SK-MEL-5 (cell line): ENCODE data around the gene BIRC7. TPM values are rescaled to one million over a fixed set of nuclear protein-coding genes. Genes with fewer than 3 reads are reported as not detected.

Experiments used
- DNase-seq: peaks from one replicate; pipeline ENCODE4 v3.0.0-alpha.2; 2016; ENCODE audit warnings: low read depth, low spot score
- in situ Hi-C: cut with HindIII; loops from 2 replicates; pipeline ENCODE4 v1.10.0; 2016; ENCODE audit warnings: low sequenced_read_pairs, high pct_unique_total_duplicates, low pct_unique_long_range_greater_than_20kb
- total RNA-seq: library from RNA; depleted of rRNA; stranded (reverse); fragments of >200 nt; shearing (Covaris generic); gene quantifications from 2 replicates; pipeline ENCODE4 v1.2.3, GENCODE V29; 2014

Gene BIRC7
- total RNA-seq, 1 experiment from 2014 or later: 12.3 TPM

DNA sequence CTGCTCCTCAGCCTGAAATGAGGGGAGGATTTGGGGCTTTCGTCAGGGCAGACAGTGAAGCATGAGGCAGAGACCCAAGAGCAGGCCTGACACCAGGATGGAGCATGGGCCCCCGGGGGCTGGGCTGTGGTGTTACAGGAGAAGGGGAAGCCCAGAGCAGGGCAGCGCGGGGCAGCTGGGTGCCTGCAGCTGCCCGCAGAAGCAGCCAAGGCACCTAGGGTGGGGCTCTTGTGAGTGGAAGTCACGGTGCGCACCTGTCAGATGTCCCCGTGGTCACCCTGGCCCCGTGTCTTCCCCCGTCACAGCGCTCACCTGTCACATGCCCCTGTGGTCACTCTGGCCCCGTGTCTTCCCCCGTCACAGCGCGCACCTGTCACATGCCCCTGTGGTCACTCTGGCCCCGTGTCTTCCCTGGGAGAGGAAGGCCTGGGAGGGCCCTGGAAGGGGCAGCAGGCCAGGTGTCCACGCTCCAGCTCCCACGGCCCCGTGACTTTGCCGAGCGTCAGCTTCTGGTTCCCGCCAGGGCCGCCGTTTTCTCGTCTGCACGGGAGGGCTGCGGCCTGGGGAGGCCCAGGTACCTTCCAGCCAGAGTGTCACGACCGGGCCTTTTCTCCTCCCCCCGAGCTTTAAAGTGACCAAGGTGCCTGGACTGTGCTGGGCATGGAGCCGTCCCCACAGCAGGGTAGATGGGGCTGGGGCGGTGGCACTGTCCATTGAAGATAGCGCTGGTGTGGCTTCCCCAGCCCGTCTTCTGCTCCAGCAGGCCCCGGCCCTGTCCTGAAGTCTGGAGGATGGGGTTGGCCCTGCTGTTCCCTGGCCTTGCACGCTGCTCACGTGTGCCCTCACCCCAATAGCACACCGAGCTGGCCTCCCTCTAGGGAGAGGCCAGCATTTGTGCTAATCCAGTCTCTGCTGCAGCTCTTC, 46.3 kb downstream of the BIRC7 start:
- in situ Hi-C loops: no loop called here
- DNase-seq: no peak

DNA sequence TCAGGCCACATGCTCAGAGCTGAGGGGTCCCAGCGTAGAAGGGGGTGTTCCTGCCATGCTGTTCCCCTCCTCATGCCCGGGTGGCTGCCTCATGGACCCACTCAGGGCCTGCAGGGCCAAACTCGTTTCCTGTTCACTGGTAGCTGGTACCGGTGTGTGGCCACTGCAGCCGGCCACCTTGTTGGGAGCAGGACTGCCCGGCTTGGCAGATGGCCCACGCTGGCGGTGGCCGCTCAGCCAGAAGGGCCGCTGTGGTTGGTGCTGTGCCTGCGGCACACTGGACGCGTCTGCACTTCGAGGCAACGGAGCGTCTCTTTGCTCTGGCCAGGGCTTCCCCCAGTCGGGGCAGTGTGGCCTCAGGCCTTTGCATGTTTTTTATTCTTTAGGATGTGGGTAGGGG, 47.2 kb downstream of the BIRC7 start:
- no peak for DNase-seq
- in situ Hi-C loops: no loop called here

DNA sequence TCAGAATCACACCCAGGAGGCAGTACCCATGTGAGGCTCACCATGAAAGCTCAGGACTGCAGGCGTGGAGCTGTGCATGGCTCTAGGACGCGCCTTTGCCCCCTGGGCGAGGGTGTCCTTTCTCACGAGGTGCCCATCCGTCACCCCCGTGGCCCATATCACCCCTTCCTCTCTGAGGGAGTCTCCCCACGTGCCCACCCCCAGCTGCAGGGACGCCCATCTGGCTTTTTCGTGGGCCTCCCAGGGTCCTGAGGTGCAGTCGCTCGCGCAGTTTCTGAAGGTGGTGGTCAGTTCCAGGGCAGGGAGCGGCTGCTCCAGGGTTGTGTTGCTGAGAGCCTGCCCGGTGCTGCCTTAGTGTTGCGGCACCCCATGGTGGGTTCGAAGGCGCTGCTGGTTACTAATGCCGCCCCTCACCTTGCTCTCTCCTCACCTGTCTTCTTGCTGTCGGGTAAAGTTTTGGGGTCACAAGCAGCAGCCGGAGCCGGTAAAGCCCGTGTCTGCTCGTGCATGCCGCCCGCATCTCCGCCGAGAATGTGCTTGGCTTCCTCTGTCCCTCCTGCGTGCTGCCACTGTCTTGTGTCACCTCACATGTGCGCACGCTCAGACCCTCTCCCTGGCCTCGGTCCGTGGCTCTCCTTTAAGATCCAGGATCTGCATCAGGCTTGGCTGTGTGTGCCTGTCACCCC, 47.8 kb downstream of the BIRC7 start:
- in situ Hi-C loops: no loop called here

DNA sequence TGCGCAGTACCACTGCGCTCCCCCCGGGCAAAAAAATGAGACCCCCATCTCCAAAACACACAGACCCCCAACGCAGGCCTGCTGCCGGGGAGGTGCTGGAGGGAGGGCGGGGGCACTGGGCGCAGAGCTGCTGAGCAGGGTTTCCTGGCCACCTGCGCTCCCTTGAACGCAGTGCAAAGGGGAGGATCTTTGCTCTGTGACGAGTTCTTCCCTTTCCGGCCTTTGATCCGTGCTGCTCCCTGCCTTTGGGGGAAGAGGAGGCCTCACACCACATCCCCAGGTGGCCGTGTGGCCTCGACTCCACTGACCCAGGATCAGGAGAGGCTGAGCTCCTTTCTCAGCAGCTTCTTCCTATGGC, 48.4 kb downstream of the BIRC7 start:
- in situ Hi-C loops: no loop called here
- no peak for DNase-seq

More for the DNA sequence above, 47.8 kb downstream of the BIRC7 start:
- DNase-seq: no peak

DNA sequence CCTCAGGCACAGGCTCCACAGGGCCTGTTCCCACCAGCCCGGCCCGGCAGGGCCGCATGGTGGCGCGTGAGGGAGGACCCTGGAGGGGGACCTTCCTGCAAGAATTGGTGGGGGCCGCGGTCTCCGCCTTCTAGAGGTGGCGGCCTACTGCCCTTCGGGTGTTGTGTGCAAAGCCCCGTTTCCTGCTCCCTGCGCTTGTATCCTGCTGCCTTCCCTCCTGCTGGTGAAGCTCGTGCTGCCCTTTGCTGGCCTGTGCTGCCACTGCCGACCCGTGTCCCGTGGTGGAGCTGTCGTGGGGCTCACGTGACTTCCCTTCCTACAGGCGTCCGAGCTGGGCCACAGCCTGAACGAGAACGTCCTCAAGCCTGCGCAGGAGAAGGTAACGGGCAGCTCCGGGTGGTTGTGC, 48.8 kb downstream of the BIRC7 start:
- in situ Hi-C loops: no loop called here
- no peak for DNase-seq

DNA sequence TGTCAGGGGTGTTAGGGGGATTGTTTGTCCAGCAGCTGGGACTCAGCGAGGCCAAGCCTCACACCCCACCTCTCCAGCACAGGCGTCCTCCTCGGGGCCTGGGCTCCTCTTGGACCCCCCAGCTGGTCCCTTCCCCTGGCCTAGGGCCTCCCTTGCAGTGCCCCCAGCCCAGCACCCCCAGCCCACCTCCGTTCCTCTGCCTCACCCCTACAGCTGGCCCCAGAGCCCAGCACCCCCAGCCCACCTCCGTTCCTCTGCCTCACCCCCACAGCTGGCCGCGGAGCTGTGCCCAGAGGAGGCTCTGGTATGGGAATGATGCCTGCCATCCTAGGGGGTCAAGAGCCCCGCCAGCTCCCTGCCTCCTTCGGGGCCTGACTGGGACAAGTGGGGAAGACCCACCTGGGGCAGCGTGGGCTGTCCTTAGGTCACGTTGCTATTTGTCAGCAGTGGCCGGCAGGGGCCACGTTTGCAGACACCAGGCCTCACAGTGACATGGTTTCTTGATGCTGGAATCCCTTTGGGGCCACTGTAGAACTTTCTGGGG, 49.3 kb downstream of the BIRC7 start:
- no peak for DNase-seq
- in situ Hi-C loops: no loop called here

DNA sequence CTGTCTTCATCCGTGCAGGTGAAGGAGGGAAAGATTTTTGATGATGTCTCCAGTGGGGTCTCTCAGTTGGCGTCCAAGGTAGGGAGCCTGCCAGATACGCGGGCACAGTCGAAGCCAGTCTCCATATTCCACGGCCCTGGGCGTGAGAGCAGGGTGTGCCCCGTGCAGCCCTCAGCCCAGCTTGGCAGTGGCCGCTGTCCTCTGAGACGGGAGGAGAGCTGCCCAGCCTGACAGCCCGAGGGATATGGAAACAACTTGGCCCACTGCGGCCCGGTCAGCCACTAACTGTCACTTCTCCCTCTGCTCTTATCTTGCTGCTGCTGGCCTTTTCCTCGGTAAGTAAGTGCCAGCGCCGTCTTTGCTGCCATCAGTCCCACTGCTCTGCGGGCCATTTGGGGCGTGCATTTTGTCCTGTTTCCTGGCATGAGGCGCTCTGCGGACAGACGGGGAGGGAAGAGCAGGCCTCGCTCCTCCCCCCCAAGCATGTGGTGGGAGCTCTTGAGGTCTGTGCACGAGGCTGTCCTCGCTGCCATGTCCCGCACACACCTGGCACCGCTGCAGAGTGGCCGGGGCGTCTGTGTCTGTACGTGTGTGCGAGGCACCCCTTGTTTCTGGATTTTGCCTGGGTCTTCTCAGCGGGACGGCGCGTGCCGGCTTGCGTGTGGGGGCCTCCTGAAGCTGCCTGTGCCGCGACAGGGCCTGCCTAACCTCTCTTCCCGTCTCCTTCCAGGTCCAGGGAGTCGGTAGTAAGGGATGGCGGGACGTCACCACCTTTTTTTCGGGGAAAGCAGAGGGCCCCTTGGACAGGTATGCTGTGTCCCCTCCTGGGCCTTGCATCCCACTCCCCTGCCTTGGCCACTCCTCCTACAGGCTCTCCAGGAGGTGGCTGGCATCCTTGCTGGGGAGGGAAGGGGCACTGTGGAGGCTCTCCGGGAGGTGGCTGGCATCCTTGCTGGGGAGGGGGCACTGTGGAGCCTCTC, 50.2 kb downstream of the BIRC7 start:
- in situ Hi-C loops: no loop called here
- no peak for DNase-seq

DNA sequence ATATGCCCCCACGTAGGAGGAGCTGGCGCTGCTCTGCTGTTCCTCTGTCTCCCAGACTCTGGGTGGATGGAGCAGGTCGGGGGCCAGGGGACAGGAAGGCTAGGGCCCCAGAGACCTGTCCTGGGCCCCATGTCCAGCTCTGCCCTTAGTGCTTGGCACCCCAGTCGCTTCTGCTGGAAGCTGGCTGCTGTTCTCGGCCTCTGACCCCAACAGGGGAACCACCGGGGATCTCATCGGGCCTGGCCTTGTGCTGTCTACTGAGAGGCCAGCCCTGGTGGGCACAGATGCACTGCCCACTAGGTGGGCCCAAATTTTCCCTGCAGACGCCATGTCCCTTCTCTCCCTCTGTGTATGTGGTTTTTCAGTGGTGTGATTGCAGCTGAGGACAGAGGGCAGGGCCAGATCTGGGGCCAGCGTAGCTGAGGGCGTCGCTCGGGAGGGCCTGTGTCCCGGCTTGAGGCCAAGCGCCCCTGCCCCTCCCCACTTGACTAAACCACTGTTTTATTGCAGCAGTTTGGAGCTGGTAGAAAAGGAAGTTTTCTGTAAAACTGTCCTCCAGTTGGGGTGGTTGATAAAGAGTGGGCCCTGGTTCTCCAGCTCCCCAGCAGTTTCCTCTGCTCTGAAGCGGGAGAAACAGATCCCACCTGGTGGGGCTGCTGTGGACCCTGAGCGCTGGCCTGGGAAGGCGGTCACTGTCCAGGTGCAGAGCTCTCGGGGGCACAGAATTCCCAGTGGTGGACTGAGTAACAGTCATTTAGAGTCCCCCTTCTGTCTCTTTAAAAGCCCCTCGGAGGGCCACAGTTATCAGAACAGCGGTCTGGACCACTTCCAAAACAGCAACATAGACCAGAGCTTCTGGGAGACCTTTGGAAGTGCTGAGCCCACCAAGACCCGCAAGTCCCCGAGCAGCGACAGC, 51.3 kb downstream of the BIRC7 start:
- in situ Hi-C loops: no loop called here
- no peak for DNase-seq

DNA sequence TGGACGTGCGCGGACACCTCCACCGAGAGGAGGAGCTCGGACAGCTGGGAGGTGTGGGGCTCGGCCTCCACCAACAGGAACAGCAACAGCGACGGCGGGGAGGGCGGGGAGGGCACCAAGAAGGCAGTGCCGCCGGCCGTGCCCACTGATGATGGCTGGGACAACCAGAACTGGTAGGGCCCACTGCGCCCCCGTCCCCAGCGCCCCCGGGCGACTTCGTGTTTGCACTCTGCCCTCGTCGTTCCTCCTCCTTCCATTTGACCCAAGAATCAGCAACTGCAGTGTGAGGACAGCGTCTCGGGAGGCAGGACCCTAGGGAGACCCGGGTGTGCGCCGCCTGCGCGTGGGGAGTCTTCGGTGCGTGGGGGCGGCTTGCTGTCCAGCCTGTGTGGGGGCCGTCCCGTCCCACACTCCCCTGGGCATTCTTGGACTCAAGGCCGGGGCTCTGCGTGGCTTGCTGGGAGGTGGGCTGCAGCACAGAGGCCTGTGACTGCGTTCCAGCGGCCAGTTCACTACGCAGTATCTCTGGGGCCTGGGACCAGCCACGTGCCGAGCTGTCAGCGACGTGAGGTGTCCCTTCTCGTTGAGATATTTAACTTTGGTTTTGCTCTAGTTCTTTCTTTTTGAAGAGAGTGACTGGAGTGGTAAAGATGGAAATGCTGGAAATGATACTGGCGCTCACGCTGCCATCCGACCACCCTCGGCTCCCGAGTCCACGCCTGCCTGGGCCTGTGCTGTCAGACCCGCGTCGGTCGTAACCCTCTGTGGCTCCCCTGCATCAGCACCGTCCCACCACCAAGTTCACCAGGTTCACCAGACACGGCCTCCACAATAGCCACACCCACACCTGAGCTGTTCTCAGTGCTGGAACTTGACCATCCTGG, 52.2 kb downstream of the BIRC7 start:
- in situ Hi-C loops: no loop called here

DNA sequence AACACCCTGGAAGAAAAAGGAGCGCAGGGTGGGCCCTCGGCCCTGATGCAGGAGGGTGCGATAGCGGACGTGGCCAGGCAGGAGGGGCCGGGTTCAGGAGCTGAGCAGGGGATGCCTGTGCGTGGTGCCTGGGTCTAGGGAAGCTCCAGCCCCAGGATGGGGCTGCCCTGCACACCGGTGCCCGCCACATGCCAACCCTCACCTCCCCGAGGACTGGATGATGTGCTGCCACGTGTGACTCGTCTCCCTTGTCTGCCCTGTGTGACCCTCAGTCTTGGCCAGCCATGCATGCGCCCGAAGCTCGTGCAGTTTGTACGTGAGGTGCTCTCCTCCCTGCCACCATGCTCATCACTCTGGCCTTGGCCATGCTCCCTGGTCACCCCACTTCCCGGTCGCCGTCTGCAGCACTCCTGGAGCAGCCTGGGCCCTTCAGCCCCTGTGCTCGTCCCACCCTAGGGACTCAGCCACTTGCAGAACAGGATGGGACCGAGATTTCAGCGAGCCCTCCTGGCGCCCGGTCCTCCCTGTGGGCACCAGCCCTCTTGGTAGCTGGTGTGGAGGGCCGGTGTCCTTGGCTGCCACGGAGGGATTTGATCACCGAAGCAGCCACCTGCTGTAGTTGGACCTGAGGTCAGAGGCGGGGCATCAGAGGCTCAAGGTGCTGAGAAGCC, 53.0 kb downstream of the BIRC7 start:
- in situ Hi-C loops: no loop called here
- DNase-seq: no peak

More for the DNA sequence above, 52.2 kb downstream of the BIRC7 start:
- no peak for DNase-seq

DNA sequence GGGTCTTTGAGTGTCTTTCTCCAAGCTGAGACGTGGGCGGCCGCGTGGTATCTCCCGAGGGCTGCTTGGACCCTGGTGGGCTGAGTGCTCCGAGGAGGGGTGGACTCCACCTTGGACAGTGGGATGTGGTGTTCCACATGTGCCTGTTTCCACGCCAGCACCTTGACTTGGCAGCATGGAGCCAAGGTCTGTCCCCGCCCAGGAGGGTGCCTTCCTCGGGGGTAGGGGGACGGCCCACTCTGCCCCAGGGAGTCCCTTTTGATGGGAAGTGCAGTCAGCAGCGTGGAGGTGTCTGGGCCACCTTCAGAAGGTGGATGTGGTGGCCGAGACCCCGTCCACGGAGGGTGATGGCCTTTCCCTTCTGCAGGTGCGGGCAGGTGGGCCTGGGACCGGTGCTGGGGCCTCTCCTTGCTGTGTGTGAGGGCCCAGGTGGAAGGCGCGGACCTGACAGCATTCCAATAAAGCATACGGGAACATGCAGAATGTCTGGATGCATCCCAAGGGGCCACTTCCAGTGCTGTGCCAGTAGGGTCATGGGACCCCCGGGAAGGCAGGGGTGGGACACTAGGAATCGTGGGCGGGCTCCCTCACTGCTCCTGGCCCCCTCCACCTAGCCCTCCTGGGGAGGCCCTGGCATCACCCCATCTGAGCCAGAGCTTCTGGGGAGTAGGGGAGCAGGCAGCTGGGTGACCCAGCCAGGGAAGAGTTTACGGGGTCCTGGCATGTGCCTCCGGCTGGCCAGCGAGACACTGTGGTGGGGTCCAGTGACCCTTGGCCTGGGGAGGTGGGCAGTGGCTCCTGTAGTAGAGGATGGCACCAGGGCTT, 53.8 kb downstream of the BIRC7 start:
- no peak for DNase-seq
- in situ Hi-C loops: no loop called here
